Fibroblast of villous mesenchyme (primary cell): ENCODE results near the gene SSR3. TPM values are rescaled to one million over a fixed set of nuclear protein-coding genes. Genes with fewer than 3 reads are reported as not detected.

Experiments used
- DNase-seq: peaks from one replicate; pipeline ENCODE4 v3.0.0-alpha.2; 2010; ENCODE audit warnings: low read depth
- H3K4me3 ChIP-seq: 2 replicates; pipeline ENCODE4 v1.5.1; 2011; ENCODE audit warnings: low read depth, mild to moderate bottlenecking, low read length
- CTCF ChIP-seq: IDR thresholded peaks from 2 replicates; pipeline ENCODE4 v1.5.1; 2012; ENCODE audit warnings: low read depth, mild to moderate bottlenecking, low read length; ENCODE audit not compliant: insufficient read depth
- total RNA-seq: library from RNA; depleted of rRNA; stranded (reverse); fragments of >200 nt; gene quantifications from 2 replicates; pipeline ENCODE4 v1.2.3, GENCODE V29; 2012

Gene SSR3
- total RNA-seq, 1 donor, result 446 TPM

DNA sequence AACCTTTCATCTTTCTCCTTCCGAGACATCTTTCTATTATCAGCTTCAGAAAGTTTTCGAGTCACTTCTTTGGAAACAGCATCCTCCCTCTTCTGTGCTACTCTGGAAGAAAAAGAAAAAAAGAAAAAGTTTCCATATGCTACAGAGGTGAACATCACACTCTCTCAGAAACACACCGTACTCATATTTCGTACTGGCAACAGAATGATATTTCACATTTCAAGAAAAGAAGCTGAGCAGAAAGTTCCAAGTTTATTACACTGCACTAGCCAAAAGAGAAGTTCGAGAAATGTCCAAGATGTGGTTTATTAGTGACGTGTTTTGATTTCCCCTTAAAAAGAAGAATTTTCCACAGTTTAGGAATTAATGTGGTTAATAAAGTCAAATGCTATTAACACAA lies 6.0 kb downstream of the SSR3 start:
- TF ChIP-seq CTCF, result no peak
- no peak overlapping the region for H3K4me3 ChIP-seq
- no peak for DNase-seq

GRCh38 chr3:156548041-156548687 lies 6.8 kb downstream of the SSR3 start:
- DNase-seq, result peak; percentile 46
- no peak overlapping the region for H3K4me3 ChIP-seq
- no peak for TF ChIP-seq CTCF

- H3K4me3 ChIP-seq, result no peak overlapping the region
- DNase-seq, result peak; percentile 41
- TF ChIP-seq CTCF, result no peak
Observed at GRCh38 chr3:156547637-156548036, 7.3 kb downstream of the SSR3 start.

DNA sequence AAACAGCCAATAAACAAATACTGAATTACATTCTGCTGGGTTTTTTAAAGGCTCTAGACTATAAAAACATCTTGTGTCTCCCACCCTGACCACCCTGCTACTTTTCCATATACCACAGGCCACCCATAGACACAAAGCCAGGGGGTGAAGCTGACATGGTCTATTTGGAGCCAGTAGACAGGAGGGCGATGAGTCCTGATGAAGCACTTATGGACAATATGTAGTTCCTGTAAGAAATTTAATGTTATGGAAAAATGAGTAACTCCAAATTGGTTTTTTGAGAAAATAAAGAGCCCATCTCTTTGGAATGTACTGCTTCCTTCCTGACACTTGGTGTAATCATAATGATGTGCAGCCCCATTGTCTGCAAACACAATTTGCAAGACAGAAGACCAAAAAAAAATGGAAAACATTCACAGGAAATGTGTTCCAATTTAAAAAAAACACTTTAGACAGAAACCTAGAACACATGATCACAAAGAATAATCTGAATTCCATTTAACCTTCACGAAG lies 11.8 kb downstream of the SSR3 start:
- TF ChIP-seq CTCF, result no peak

DNA sequence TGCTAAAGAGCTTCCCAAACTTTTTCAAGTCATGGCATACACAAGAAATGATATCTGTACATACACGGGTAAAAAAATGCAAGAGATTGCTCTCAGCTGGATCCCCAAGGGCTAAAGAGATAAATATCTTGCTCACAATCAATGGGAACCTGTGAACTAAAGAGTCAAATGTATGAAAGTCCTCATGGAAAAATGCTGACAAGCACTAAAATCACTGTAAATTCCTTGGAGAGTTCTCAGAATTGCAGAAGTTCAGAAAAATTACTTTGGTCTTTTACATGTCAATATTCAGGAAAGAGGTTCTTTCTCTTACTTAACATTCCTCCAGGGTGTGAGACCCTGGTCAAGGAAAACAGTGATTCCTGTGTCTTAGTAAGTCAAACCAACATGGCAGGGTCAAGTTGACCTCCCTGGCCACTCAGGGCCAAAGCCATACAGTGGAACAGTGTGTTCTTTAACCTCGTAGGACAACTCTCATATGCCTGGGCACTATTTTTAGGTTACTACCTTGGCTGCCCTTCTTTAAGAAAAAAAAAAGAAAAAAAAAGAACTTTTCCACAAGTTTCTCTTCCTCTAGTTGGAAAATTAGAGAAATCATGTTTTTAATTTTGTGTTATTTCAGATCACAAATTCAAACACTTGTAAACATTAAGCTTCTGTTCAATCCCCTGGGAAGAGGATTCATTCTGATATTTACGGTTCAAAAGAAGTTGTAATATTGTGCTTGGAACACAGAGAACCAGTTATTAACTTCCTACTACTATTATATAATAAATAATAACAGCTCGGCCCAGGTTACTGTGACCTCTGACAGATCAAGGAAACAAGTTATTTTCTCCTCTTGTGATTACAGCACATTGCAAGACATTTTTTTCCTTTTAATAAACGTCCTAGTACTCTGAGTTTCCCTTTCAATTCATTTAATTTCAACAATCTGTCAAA lies 12.5 kb downstream of the SSR3 start:
- no peak for TF ChIP-seq CTCF

More for the DNA sequence above, 11.8 kb downstream of the SSR3 start:
- no peak overlapping the region for H3K4me3 ChIP-seq
- no peak for DNase-seq

GRCh38 chr3:156539802-156540201 lies 15.1 kb downstream of the SSR3 start:
- no peak for TF ChIP-seq CTCF
- no peak overlapping the region for H3K4me3 ChIP-seq
- DNase-seq, result no peak

More for the DNA sequence above, 12.5 kb downstream of the SSR3 start:
- no peak for DNase-seq
- H3K4me3 ChIP-seq, result no peak overlapping the region
